ENCODE results near the gene OSBPL10.

Gene OSBPL10

DNA sequence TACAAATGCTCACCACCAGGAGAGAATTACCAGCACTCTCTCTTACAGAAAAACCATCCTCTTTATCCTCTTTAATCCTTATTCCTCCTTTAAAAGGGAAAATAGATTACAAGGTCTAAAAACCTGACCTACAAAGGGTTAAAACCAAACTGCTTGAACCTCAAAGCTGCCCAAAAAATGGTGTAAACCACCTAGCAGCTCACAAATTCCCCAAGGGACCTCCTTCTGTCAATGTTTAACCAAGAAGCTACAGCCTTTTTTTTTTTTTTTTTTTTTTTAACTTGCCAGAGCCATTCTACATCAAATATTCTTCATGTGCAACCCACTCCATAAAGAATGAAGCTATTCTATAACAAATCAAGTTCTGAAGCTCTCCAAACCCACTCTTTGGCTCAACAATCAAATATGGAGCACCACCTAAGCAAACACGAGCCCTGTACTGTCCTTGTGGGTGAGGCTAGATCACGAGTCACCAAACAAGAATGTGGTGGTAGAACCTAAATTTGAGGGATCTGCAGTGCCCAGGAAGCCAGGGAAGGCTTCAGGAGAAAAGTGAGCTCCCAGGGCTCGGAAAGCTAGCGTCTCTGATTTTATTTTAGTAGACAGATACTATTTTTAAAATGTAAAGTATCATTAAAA is 20.1 kb downstream of the OSBPL10 start:
- H2AK5ac ChIP-seq (ENCODE audit: low read length, severe bottlenecking) = peak overlapping the region; percentile 58
- no peak overlapping the region for H3K14ac ChIP-seq (ENCODE audit: low read length in 2 of 2)
- peak overlapping the region in 1 of 2 experiments; percentile 56 for H3K4ac ChIP-seq (ENCODE audit: low read depth in 1 of 2, low read length in 2 of 2)
- H3K9ac ChIP-seq (ENCODE audit: low read length) = peak overlapping the region; percentile 89
- H3K4me3 ChIP-seq (ENCODE audit: insufficient read depth in 1 of 2, low read depth in 1 of 2, low read length in 2 of 2) = no peak overlapping the region
- peak overlapping the region in 1 of 2 experiments; percentile 82 for H3K18ac ChIP-seq (ENCODE audit: low read depth in 1 of 2, low read length in 2 of 2)
- H3K23ac ChIP-seq (ENCODE audit: low read length in 2 of 2) = peak overlapping the region in 1 of 2 experiments; percentile 93
- peaks cover 5% of the 10 kb centered on the region for H3K4me1 ChIP-seq (ENCODE audit: control insufficient read depth, insufficient read depth, low read depth, low read length)
- peaks cover 22% of the 10 kb centered on the region for H3K79me1 ChIP-seq (replicated peaks; ENCODE audit: low read length, poor library complexity, severe bottlenecking)
- H4K91ac ChIP-seq (ENCODE audit: low read length) = no peak overlapping the region
- WGBS = 32% methylated on average over 2 of the region's 4 CpGs
- H2BK15ac ChIP-seq (ENCODE audit: low read depth, poor library complexity, severe bottlenecking) = no peak overlapping the region
- no peak overlapping the region for H4K8ac ChIP-seq (ENCODE audit: low read length)
- no peaks in the 10 kb centered on the region for H3K36me3 ChIP-seq (ENCODE audit: control insufficient read depth in 1 of 2, insufficient read depth in 2 of 2, low read depth in 1 of 2, low read length in 2 of 2)
- H2BK5ac ChIP-seq (ENCODE audit: low read depth, low read length, poor library complexity, severe bottlenecking) = no peak overlapping the region
- H3K27me3 ChIP-seq (ENCODE audit: control insufficient read depth in 1 of 2, insufficient read depth in 1 of 2, low read length in 2 of 2) = no peaks in the 10 kb centered on the region
- H3K4me2 ChIP-seq (ENCODE audit: low read length, poor library complexity, severe bottlenecking) = no peak overlapping the region
- H3K9me3 ChIP-seq (ENCODE audit: control insufficient read depth, low read length) = peaks cover 2% of the 10 kb centered on the region
- H2AFZ ChIP-seq (ENCODE audit: low read depth, low read length) = no peak overlapping the region
- DNase-seq = no peak
- peak overlapping the region; percentile 51 for H3K27ac ChIP-seq (ENCODE audit: low read length, poor library complexity, severe bottlenecking)
- no peak overlapping the region for H2BK120ac ChIP-seq (ENCODE audit: low read depth, low read length)
- H2BK12ac ChIP-seq (ENCODE audit: low read length in 2 of 2) = peak overlapping the region in 1 of 2 experiments; percentile 65

DNA sequence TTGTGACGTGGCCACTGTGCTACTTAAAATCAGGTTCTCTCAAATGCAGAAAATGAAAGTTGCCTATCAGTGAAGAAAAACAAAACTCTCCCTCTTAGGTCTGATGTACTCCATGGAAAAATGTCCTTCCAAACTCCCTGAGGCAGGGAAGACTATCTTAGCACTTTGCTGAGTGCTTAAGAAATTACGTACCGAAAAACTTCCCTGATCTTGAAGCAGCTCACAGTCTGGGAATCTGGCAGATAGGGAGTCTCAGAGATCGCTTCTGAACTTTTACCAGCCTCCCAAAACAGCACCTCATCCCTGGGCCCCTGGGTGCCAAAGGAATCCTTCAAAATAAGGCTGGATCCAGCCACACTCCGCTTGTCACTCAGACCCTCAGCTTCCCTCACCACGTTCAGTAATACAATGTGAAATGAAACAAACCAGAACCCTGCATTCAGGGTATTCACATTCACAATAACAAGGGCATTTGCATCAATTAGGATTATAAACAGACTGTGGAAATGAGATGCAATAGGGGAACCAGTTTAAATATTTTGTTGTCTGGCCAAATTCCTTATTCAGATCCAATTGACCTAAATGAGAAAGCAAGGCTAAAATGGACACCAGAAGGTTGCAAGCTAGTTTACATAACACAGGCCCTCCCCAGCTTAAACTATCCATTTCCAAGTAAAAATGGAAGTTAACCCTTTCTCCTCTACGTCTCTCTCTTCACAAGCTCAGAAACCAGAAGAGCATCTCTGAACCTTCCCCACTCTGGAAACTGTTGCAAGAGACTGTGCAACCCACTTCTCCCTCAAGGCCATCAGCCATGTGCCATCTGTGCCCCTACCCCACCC is 20.9 kb downstream of the OSBPL10 start:
- WGBS = 44% methylated on average over 6 of the region's 7 CpGs
- Histone ChIP-seq H3K79me1 (replicated peaks; ENCODE audit: low read length, poor library complexity, severe bottlenecking) (peaks cover 28% of the 10 kb centered on the region), H3K14ac (ENCODE audit: low read length in 2 of 2) (no peak overlapping the region), H3K27me3 (ENCODE audit: control insufficient read depth in 1 of 2, insufficient read depth in 1 of 2, low read length in 2 of 2) (no peaks in the 10 kb centered on the region), H3K23ac (ENCODE audit: low read length in 2 of 2) (no peak overlapping the region), H3K36me3 (ENCODE audit: control insufficient read depth in 1 of 2, insufficient read depth in 2 of 2, low read depth in 1 of 2, low read length in 2 of 2) (no peaks in the 10 kb centered on the region), H4K91ac (ENCODE audit: low read length) (no peak overlapping the region), H3K27ac (ENCODE audit: low read length, poor library complexity, severe bottlenecking) (peak overlapping the region; percentile 51), H3K4me1 (ENCODE audit: control insufficient read depth, insufficient read depth, low read depth, low read length) (peaks cover 5% of the 10 kb centered on the region), H2BK15ac (ENCODE audit: low read depth, poor library complexity, severe bottlenecking) (no peak overlapping the region), H3K4me3 (ENCODE audit: insufficient read depth in 1 of 2, low read depth in 1 of 2, low read length in 2 of 2) (peak overlapping the region in 1 of 2 experiments; percentile 68), H2BK120ac (ENCODE audit: low read depth, low read length) (no peak overlapping the region), H3K18ac (ENCODE audit: low read depth in 1 of 2, low read length in 2 of 2) (peak overlapping the region in 1 of 2 experiments; percentile 75), H2AK5ac (ENCODE audit: low read length, severe bottlenecking) (peak overlapping the region; percentile 58), H2AFZ (ENCODE audit: low read depth, low read length) (no peak overlapping the region), H3K9ac (ENCODE audit: low read length) (peak overlapping the region; percentile 89), H3K4me2 (ENCODE audit: low read length, poor library complexity, severe bottlenecking) (no peak overlapping the region), H3K9me3 (ENCODE audit: control insufficient read depth, low read length) (peaks cover 9% of the 10 kb centered on the region), H2BK5ac (ENCODE audit: low read depth, low read length, poor library complexity, severe bottlenecking) (no peak overlapping the region), H3K4ac (ENCODE audit: low read depth in 1 of 2, low read length in 2 of 2) (peak overlapping the region in 1 of 2 experiments; percentile 56), H2BK12ac (ENCODE audit: low read length in 2 of 2) (peak overlapping the region in 1 of 2 experiments; percentile 65), H4K8ac (ENCODE audit: low read length) (no peak overlapping the region)
- DNase-seq = peak; percentile 62

DNA sequence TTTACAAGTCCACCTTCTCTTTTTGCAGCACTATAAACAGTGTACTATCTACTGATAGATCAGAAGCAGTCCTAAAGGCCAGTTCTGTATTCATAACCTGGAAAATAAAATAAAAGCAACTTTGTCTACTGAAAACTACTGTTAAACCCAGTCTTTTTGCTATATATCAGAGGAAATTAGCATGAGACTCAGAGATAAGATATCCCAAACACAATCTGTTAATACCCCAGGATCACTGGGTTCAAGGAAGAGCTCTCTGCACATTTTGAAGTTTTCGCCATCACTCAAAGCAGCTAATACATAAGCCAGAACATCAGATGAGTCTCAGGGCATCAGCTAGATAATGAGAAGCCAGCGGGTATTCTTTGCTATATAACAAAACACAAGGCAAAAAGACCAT is 21.8 kb downstream of the OSBPL10 start:
- Histone ChIP-seq H3K23ac (ENCODE audit: low read length in 2 of 2) (no peak overlapping the region), H2BK15ac (ENCODE audit: low read depth, poor library complexity, severe bottlenecking) (no peak overlapping the region), H3K18ac (ENCODE audit: low read depth in 1 of 2, low read length in 2 of 2) (no peak overlapping the region), H3K14ac (ENCODE audit: low read length in 2 of 2) (no peak overlapping the region), H4K8ac (ENCODE audit: low read length) (no peak overlapping the region), H3K79me1 (replicated peaks; ENCODE audit: low read length, poor library complexity, severe bottlenecking) (peaks cover 27% of the 10 kb centered on the region), H3K9ac (ENCODE audit: low read length) (peak overlapping the region; percentile 89), H3K4me2 (ENCODE audit: low read length, poor library complexity, severe bottlenecking) (no peak overlapping the region), H3K4ac (ENCODE audit: low read depth in 1 of 2, low read length in 2 of 2) (no peak overlapping the region), H2BK5ac (ENCODE audit: low read depth, low read length, poor library complexity, severe bottlenecking) (no peak overlapping the region), H3K27me3 (ENCODE audit: control insufficient read depth in 1 of 2, insufficient read depth in 1 of 2, low read length in 2 of 2) (no peaks in the 10 kb centered on the region), H3K4me3 (ENCODE audit: insufficient read depth in 1 of 2, low read depth in 1 of 2, low read length in 2 of 2) (peak overlapping the region in 1 of 2 experiments; percentile 68), H2AFZ (ENCODE audit: low read depth, low read length) (no peak overlapping the region), H3K4me1 (ENCODE audit: control insufficient read depth, insufficient read depth, low read depth, low read length) (peaks cover 5% of the 10 kb centered on the region), H3K27ac (ENCODE audit: low read length, poor library complexity, severe bottlenecking) (no peak overlapping the region), H2AK5ac (ENCODE audit: low read length, severe bottlenecking) (no peak overlapping the region), H3K9me3 (ENCODE audit: control insufficient read depth, low read length) (peaks cover 12% of the 10 kb centered on the region), H3K36me3 (ENCODE audit: control insufficient read depth in 1 of 2, insufficient read depth in 2 of 2, low read depth in 1 of 2, low read length in 2 of 2) (no peaks in the 10 kb centered on the region), H2BK120ac (ENCODE audit: low read depth, low read length) (no peak overlapping the region), H4K91ac (ENCODE audit: low read length) (no peak overlapping the region), H2BK12ac (ENCODE audit: low read length in 2 of 2) (no peak overlapping the region)
- no peak for DNase-seq
- 54% methylated on average over 2 of the region's 2 CpGs for WGBS

DNA sequence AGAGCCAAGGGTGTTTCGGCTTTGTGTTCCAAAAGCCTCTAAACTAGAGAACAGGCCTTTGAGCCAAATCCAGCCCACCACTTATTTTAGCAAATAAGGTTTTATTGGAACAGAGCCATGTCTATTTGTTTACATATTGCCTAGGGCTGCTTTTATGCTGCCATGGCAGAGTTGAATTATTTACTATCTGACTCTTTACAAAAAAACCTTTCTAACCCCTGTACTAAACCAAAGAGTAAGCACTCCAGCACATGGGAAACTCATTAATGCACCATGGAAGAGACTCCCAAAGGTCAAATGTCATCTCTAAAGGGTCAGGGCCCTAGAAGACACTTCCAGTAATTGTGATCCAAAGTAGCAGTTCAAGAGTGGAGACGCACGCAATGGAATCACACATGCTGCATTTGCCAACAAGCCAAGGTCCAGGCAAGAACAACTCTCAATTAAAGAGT is 22.3 kb downstream of the OSBPL10 start:
- Histone ChIP-seq H3K9me3 (ENCODE audit: control insufficient read depth, low read length) (peaks cover 12% of the 10 kb centered on the region), H2BK12ac (ENCODE audit: low read length in 2 of 2) (no peak overlapping the region), H3K27ac (ENCODE audit: low read length, poor library complexity, severe bottlenecking) (no peak overlapping the region), H2AK5ac (ENCODE audit: low read length, severe bottlenecking) (no peak overlapping the region), H4K91ac (ENCODE audit: low read length) (no peak overlapping the region), H3K4me1 (ENCODE audit: control insufficient read depth, insufficient read depth, low read depth, low read length) (peaks cover 5% of the 10 kb centered on the region), H3K18ac (ENCODE audit: low read depth in 1 of 2, low read length in 2 of 2) (no peak overlapping the region), H4K8ac (ENCODE audit: low read length) (no peak overlapping the region), H3K23ac (ENCODE audit: low read length in 2 of 2) (no peak overlapping the region), H2BK5ac (ENCODE audit: low read depth, low read length, poor library complexity, severe bottlenecking) (no peak overlapping the region), H2BK15ac (ENCODE audit: low read depth, poor library complexity, severe bottlenecking) (no peak overlapping the region), H3K14ac (ENCODE audit: low read length in 2 of 2) (no peak overlapping the region), H2AFZ (ENCODE audit: low read depth, low read length) (no peak overlapping the region), H3K4me3 (ENCODE audit: insufficient read depth in 1 of 2, low read depth in 1 of 2, low read length in 2 of 2) (peak overlapping the region in 1 of 2 experiments; percentile 68), H3K9ac (ENCODE audit: low read length) (peak overlapping the region; percentile 89), H3K4ac (ENCODE audit: low read depth in 1 of 2, low read length in 2 of 2) (no peak overlapping the region), H3K27me3 (ENCODE audit: control insufficient read depth in 1 of 2, insufficient read depth in 1 of 2, low read length in 2 of 2) (no peaks in the 10 kb centered on the region), H3K4me2 (ENCODE audit: low read length, poor library complexity, severe bottlenecking) (no peak overlapping the region), H2BK120ac (ENCODE audit: low read depth, low read length) (no peak overlapping the region), H3K79me1 (replicated peaks; ENCODE audit: low read length, poor library complexity, severe bottlenecking) (peaks cover 22% of the 10 kb centered on the region), H3K36me3 (ENCODE audit: control insufficient read depth in 1 of 2, insufficient read depth in 2 of 2, low read depth in 1 of 2, low read length in 2 of 2) (no peaks in the 10 kb centered on the region)
- 42% methylated on average over 3 of the region's 3 CpGs for WGBS
- DNase-seq = peak; percentile 65
